A549 treated with dexamethasone at 1 μM for 4 hours (cell line): ENCODE results near the gene PWWP3B. TPM values are rescaled to one million over a fixed set of nuclear protein-coding genes. Genes with fewer than 3 reads are reported as not detected.

Experiments
- total RNA-seq: library from RNA; stranded (reverse); fragments of 200-300 nt; extraction: Qiagen RNA extraction; gene quantifications from 5 replicates; pipeline ENCODE4 v1.2.3, GENCODE V29; 2022

PWWP3B gene
- not detected in 5 replicates for total RNA-seq

GRCh38 chrX:106168107-106168506, at the start of gene PWWP3B:
TSS of gene PWWP3B (plus strand) at chrX:106168305. CDS start at chrX:106205433, 37,128 bp downstream.

Other genes with a start within 250 kb of the PWWP3B start
- not detected in 5 replicates for gene SERPINA7, start 129.6 kb upstream of the PWWP3B start, total RNA-seq